Stimulated activated CD4-positive, alpha-beta T cell treated with anti-CD3 and anti-CD28 coated beads, Interleukin-4, amount 100 ng/mL, for 1 hour (primary cell): ENCODE measurements around the gene TTC33.
A peak's percentile ranks its signal among the peaks of the same experiment; 100 is the strongest.

Experiments
- DNase-seq: peaks from one replicate; pipeline ENCODE4 v3.0.0-alpha.2; 2020

Gene TTC33

DNA sequence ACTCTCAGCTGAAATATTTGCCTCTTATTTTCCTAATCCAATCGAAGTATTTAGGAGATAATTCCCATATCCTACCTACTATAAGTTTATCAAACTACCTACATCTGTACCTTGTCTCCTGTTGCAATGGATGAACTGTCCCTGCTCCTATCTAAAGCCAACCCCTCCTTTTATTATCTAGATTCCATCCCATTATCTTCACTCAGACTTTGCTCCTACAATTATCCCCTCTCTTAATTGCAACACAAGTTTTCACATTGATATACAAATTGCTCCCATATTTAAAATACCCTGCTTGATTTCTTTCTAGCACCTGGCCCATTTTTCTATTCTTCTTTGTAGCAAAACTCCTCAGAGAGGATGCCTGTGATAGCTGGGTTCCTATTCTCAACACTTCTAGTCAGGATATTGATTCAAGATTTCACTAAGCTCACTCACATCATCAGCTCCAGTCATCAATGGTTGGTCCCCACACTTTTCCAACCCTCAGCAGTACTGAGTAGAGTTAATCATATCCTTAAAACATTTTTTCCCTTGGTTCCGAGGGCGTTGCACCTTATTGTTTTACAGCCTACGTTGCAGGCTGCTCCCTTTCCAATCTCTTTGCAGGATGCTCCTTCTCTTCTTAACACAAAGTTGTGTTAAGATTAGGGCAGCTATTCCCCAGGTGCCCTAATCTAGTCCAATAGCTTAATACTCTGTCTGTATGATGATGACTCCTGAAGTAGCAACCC, 253.9 kb downstream of the TTC33 start:
- DNase-seq, result no peak

DNA sequence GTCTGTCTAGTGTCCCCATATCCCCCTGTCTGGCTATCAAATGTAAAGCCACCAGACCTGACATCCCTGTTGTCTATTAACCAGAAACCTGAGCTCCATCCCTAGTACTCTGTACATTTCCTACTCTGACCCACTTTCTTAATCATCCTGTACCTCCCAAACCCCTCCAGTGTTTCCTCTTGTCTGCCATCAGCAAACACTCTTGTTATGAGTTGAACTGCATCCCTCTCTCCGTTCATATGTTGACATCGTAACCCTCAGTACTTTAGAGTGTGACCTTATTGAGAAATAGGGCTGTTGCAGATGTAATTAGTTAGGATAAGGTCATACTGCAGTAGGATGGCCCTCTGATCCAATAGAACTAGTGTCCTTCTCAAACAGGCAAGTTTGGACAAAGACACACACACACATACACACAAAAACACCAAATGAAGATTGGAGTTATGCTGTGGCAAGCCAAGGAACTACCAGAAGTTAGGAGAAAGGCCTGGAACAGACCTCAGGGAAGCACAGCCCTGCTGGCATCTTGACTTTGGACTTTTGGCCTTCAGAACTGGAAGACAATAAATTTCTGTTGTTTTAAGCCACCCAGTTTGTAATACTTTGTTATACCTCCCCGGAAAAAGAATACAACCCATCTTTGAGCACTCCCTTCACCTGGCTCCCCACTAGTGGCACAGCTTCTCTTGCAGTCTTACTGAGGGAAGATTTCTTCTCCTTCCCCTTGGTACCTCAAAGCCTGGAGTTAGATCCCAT, 256.1 kb downstream of the TTC33 start:
- DNase-seq, result no peak

DNA sequence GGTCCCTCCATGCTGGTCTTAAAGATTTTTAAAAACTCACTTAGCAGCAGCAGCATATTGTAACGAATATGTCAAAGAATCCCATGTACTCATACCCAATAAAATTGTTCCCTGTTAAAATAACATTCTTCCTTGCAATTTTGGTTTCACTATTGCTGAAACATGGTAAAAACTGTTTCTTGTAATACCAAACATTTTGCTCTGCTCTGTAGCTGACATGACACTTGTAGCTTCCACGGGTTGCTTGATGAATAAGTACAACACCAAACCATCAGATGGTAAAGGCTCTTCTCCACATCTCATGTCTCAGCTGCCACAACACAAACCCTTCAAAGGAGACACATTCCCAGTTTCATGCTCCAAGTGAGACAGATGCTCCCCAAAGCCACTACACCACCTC, 256.8 kb downstream of the TTC33 start:
- no peak for DNase-seq

DNA sequence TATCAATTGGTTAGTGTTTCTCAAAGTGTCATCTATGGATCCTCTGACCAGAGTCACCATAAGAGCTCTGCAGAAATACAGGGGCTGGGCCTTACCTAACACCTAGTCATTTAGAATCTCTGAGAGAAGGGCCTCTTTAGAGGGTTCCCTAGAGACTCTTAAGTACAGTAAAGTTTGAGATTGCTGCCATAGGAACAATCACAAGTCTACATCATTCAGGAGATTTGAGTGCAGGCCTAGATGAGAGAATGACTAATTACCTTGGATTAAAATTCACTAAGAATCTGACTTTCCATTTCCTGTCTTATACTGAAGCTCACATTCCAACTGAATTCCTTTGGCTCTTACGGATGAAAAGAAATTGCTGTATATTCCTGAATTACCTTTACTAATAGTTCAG, 258.2 kb downstream of the TTC33 start:
- DNase-seq, result no peak

DNA sequence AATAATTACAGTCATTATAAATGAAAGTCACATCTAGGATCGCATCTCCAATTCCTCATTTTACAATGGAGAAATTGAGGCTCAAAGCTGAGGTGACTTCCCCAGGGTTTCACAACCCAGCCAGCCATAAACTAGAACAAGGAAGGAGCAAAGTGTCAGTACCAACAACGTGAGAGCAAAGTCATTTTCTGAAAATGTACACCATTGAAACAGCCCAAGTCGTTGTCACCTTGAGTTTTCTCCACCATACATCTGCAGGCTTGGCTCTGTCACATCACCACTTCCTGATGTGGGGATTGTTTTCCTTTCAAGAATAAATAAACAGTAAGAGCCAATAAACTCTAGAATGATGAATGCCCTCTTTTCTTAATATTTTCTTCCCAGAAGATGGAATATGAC, 260.5 kb downstream of the TTC33 start:
- DNase-seq, result no peak

DNA sequence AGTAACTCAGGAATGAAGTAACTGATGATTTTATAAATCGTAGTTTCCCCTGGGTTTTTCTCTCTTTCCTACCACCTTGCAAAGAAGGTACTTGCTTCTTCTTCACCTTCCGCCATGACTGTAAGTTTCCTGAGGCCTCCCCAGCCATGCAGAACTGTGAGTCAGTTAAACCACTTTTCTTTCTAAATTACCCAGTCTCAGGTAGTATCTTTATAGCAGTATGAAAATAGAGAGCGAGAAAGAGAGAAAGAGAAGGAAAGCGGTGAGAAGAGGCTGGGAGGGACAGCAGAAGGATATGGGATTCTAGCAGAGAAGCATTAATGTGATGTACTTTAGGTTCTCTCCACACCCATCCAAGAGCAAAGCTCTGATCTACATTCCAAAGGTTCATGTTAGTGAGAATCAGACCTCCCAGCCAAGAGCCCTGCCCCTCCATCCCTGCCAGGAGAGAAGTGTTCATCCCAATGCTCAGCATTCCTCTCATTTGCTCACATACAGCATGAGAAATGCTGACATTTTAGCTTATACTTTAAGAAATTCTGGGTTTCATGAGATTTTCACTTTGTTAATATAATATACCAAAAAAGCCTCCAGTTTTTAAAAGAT, 261.0 kb downstream of the TTC33 start:
- no peak for DNase-seq

DNA sequence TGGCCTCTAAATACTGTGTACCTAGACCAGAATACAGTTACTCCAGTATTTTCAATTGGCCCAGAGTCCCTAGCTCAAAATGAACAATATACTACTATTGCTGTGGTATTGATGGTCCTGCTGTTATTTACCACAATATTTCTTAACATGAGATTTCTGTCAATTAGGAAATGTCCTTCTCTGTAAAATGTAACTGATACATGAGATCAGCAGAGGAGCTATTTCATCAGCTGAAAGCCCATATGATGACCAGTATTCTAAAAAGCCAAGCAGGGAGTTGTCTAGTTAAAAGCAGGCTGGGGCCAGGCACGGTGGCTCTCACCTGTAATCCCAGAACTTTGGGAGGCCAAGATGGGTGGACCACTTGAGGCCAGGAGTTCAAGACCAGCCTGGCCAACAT, 263.7 kb downstream of the TTC33 start:
- no peak for DNase-seq

DNA sequence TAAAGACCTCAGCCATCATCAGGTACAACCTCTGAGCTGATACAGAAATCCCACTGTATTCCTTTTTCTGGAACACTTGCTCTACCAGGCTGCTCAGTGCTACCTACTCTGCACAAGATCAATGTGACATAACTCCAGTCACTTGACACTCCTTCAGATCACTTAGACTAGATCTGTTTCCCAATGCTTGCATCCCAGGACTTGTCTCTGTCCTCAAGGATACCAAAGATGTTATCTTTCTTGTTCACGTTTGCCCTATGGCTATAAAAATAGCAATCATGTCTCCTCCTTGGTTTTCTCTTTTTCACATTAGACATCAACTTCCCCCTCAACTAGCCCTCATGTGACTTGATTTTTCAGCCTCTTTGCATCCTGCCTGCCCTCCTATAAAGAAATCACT, 264.1 kb downstream of the TTC33 start:
- DNase-seq, result no peak

DNA sequence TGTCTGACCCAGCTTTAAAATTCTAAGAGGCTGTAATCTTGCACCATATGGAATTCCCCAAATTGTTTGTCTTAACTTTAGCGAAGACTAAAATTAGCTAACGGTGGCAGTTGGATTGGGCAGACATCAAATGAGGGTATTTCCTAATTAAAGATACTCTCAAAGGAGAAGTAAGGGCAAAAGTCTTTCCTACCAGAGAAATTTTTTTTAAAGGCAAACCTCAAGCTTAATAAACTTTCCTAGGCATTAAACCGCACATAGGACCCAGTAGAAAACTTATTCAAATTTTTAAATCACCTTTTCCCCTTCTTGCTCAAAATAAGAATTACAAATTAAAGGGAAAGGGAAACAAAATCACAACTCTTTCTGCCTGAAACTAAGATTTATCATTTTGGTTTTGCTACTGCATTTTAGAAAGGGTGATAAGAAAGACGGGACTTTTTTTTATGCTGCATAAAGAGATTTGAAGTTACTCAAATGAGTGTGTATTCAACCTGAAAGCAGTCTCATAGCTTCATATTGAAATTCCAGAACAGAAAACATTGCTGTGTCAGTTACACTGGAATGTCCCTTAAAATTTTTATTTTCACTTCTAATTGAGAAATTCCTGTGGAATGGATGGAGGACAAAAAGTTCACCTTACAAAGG, 265.2 kb downstream of the TTC33 start:
- no peak for DNase-seq

DNA sequence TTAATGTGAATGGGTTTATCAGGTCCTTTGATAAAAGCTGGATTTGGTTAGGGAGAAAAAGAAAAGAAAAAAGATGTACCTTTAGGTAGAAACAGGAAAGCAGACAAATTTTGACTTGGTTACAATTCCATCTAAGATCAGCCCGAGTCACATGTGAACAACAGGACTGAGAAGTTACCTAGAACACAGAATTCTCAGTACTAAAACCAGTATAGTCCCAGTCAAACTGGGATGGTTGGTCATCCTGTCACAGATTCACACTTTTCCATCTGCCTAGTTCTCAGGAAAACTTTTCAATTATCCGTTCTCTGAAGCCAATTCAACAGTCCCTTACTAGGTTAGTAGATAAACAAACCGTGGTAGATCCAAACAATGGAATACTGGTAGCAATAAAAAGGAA, 266.3 kb downstream of the TTC33 start:
- no peak for DNase-seq

DNA sequence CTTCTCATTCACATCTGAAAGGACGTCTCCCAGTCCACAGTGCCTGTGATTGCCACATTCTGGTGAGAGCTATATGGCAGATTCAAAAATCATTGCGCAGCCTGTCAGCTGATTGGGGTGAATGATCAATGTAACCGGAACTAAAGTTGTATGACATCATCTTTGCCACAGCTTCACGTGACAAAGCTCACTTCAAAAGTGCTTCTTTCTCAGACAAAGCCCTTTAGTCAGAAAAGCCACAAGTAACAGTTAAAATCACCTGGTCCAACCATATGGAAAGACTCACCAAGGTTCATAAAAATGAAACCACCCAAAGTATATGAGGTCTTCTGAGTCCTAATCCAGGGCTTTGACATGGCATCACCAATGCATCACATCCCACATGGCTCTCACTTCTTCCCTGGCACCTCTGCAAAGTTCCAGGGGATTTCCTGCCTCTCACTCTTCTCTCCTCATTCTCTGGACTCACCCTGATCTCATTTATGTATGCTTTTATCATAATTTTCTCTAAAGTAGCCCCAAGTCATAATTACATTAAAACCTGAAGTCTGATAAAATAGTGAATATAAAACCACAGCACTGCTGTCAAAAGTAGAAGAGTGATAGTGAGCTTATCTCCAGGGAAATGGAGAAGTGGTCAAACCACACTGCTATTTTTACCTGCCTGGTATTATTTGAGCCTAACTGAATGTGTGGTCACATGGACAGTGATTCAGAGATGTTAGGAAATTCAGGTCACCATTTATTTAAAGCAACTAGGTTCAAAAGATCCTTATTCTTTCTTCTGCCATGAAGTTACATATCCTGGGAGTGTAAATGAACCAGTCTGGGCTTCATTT, 269.1 kb downstream of the TTC33 start:
- peak; percentile 35 for DNase-seq

DNA sequence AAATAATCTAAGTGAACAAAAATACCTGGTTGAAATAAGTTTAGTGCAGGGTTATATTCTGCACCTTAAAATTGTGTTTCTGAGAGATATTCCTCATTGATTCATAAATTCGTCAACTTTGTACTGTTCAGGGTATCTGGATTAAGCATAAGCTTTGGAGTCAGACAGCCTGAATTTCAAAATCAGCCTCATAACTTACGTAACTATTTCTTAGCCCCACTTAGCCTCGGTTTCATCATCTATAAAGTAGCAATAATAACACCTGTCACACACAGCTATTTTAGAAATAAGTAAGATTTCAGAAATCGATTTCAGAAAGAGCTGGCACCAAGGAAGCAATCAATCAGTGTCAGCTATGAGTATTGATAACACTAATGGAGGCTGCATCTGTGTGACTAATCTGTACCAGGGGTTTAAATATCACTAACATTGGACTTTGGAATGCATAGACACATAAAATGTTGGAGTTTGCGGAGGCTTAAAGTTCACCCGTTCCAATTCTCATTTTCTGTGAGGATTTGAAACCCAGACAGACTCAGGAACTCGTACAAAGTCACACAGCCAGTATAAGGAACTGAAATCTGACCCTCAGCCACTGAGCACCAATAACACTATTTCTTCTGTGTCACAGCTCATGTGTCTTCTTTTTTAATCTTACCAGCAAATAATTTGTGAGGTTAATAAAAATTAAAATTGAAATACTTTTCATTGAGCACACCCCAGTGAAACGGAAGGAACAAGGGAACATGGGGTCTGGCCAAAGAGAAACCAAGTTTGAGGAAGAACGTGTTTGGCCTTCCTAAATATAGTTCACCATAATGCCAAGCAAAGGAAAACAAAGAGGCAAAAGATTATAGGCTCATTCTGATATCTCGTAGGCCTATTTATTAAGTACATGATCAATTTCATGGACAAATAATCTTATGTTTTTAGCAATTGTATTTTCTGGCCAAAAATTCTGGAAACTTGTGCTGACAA, 270.5 kb downstream of the TTC33 start:
- no peak for DNase-seq

DNA sequence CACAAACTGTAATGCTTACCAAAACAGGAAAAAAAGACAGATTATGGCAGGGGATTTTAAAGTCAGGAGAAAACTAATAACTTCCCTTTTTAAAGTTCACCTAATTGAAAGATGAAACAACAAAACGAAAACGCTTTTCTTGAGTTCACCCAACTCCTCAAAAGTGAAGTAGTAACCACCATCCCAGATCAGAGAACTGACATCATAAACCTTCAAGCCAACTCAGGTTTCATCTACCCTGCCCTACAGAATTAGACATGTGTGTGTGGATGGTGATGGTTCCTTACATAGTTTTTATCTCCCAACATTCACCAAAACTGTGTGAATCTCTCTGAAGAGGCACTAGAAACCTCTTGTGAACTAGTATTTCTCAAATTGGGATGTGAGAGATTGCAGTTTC, 271.3 kb downstream of the TTC33 start:
- no peak for DNase-seq

DNA sequence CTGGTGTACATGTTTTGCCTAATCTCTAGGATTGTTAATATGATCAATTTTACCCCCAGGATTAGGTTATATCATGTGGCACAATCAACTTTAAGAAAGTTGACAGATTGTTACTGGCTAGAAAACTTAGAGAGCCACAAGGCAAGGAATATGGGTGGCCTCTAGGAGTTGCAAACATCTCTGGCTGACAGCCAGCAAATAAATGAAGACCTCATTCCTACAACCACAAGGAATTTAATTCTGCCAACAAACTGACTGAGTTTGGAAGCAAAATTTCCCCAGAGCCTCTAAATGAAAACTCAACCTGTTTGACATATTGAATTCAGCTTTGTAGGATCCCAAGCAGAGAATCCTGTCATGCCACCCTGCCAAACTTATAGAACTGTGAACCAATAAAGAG, 272.4 kb downstream of the TTC33 start:
- DNase-seq, result no peak

DNA sequence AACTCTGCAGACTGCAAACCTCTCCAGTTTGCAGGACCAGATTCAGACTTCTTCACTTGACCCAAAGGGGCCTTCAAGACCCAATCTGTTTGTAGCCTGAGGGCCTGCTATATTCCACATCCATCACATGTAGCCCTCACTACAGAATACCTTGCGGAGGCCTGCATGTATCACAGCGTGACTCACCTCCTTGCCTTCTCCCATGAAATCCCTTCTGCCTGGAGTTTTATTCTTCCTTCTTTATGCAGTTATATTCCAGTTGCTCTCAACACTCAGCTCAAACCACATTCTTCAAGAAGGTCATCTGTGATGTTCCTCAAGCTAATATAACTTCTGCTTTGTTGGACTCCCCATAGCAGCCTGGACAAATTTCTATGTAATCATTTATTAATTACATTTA, 274.5 kb downstream of the TTC33 start:
- no peak for DNase-seq

DNA sequence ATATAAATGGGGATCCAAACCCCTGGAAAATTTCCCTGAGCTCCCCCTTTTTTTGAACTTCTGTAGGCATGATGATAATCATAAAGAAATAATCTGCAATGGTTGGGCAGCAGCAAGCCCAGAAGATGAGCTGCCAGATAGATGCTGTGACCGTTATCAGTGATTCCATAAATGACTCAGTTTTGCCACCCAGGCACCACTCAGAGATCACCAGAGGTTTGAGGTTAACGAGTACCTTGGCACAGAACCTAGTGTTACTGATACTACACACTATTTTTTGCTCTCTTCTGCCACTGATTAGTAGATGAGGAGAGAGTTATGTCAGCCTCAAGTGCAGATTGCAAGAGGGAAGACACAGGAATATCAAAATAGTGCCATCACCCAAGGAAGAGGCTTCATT, 275.4 kb downstream of the TTC33 start:
- peak; percentile 7 for DNase-seq

DNA sequence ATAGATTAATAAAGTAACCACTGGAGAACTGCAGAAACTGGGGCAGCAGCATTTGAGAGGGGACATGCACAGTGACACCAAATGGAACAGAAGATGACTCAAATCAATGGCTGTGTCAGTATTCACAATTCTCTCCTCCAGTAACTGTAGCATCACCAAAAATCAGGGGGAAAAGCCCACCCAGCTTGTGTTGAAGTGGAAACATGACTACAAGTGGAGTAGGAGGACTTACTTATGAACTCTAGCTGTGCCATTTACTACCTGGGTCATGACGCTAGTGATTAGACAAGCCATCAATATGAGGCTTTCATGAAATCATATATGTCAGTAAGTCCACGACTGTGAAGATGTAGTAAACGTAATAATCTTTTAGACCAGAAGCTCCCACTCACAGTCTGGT, 275.8 kb downstream of the TTC33 start:
- DNase-seq, result no peak

DNA sequence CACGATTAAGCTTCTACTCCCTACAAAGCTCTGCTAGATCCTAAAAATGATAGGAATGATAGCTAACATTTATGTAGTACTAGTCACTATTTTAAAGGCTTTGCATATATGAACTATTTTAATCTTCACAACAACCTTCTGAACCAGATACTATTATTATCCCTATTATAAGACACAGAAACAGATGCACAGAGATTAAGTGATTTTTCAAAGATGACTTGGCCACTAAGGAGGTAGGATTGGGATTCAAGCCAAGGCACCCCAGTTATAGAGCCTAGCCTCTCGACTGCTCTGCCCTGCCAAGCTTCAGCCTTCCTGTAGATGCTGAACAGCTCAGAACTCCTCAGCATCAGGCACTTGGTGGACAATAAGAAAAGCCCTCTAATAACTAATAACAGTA, 277.0 kb downstream of the TTC33 start:
- no peak for DNase-seq

DNA sequence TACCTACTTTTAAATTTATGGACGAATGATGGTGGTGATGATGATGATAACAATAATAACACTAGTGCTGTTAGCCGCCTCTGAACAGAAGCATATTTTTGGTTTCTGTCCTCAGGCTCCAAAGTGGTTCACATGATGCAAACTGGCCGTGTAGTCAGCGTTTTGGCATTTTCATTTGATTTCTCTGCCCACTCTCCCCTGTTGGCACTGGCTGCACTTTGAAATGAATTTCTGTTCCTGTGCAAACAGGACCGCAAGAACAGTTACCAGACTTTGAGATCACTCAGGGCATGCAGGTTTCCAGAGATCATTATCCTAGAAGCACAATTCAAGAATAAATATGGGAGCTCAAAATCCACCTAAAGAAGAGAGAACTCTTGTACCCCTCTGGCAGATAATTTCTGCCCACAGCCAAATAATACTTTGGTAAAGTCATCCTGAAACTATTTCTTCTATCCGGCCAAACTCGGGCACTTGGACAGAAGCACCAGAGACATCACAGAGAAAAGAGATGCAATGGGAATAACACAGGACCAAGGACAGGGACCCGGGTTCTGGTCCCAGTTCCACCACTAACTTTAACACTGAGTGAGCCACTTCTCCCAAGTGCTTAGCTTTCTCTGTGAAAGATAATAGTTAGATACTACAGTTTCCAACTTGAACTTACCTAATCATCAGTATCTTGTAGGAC, 277.8 kb downstream of the TTC33 start:
- DNase-seq, result no peak

DNA sequence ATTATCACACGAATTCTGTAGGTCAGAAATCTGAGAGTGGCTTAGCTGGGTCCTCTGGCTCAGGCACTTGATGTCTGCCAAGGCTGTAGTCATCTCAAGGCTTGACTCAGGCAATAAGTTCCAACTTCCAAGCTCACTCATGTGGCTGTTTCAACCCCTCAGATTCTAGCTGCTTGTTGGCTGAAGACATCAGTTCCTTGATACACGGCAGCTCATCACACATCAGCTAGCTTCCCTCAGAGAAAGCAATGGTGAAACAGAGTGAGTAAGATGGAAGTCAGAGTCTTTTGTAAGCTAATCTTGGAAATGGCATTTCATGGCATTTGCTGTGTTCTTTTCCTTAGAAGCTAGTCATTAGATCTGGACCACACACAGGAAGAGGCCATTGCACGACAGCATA, 280.2 kb downstream of the TTC33 start:
- DNase-seq, result no peak

DNA sequence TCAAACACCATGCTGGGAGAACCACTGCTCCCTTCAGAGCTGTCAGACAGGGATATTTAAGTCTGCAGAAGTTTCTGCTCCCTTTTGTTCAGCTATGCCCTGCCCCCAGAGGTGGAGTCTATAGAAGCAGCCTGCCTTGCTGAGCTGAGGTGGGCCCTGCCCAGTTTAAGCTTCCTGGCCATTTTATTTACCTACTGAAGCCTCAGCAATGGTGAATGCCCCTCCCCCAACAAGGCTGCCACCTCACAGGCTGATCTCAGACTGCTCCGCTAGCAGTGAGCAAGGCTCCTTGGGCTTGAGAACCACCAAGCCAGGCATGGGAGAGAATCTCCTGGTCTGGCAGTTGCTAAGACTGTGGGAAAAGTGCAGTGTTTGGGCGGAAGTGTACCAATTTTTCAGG, 281.5 kb downstream of the TTC33 start:
- no peak for DNase-seq
